GM18526 (cell line): ENCODE data around the gene IGFBP4.

Source experiments
- POLR2A ChIP-seq: IDR thresholded peaks from 3 replicates; pipeline ENCODE4 v1.6.1; 2011; ENCODE audit not compliant: insufficient read length; ENCODE audit errors: extremely low read depth

IGFBP4 gene

GRCh38 chr17:40485851-40486521 lies 42.7 kb downstream of the IGFBP4 start:
- TF ChIP-seq POLR2A: no peak

- TF ChIP-seq POLR2A: no peak
Measured at GRCh38 chr17:40486522-40487370, 43.5 kb downstream of the IGFBP4 start.

GRCh38 chr17:40487371-40488020 lies 44.2 kb downstream of the IGFBP4 start:
- no peak for TF ChIP-seq POLR2A

- no peak for TF ChIP-seq POLR2A
Measured at GRCh38 chr17:40490289-40490853, 47.1 kb downstream of the IGFBP4 start.

GRCh38 chr17:40490982-40491381 lies 47.7 kb downstream of the IGFBP4 start:
- no peak for TF ChIP-seq POLR2A

- no peak for TF ChIP-seq POLR2A
Measured at GRCh38 chr17:40491486-40491885, 48.2 kb downstream of the IGFBP4 start.

- no peak for TF ChIP-seq POLR2A
Measured at GRCh38 chr17:40493697-40494096, 50.4 kb downstream of the IGFBP4 start.

GRCh38 chr17:40495140-40495539 lies 51.9 kb downstream of the IGFBP4 start:
- TF ChIP-seq POLR2A: no peak

- TF ChIP-seq POLR2A: no peak
Measured at GRCh38 chr17:40496170-40496569, 52.9 kb downstream of the IGFBP4 start.

- TF ChIP-seq POLR2A: no peak
Measured at GRCh38 chr17:40496634-40497420, 53.6 kb downstream of the IGFBP4 start.

- no peak for TF ChIP-seq POLR2A
Measured at GRCh38 chr17:40497695-40498094, 54.4 kb downstream of the IGFBP4 start.

- TF ChIP-seq POLR2A: no peak
Measured at GRCh38 chr17:40498281-40499084, 55.2 kb downstream of the IGFBP4 start.

- no peak for TF ChIP-seq POLR2A
Measured at GRCh38 chr17:40499551-40500189, 56.4 kb downstream of the IGFBP4 start.

GRCh38 chr17:40500190-40500589 lies 56.9 kb downstream of the IGFBP4 start:
- TF ChIP-seq POLR2A: no peak
